Endothelial cell of coronary artery (primary cell): Measurements from ENCODE around the gene NETO2. TPM values are rescaled to one million over a fixed set of nuclear protein-coding genes. Genes with fewer than 3 reads are reported as not detected.

Experiments used
- total RNA-seq: library from RNA; depleted of rRNA; stranded (reverse); fragments of >200 nt; gene quantifications from 2 replicates; pipeline ENCODE4 v1.2.3, GENCODE V29; 2014

The NETO2 gene, protein sequence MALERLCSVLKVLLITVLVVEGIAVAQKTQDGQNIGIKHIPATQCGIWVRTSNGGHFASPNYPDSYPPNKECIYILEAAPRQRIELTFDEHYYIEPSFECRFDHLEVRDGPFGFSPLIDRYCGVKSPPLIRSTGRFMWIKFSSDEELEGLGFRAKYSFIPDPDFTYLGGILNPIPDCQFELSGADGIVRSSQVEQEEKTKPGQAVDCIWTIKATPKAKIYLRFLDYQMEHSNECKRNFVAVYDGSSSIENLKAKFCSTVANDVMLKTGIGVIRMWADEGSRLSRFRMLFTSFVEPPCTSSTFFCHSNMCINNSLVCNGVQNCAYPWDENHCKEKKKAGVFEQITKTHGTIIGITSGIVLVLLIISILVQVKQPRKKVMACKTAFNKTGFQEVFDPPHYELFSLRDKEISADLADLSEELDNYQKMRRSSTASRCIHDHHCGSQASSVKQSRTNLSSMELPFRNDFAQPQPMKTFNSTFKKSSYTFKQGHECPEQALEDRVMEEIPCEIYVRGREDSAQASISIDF
- 32.3 and 37.0 TPM in 2 replicates for total RNA-seq

DNA sequence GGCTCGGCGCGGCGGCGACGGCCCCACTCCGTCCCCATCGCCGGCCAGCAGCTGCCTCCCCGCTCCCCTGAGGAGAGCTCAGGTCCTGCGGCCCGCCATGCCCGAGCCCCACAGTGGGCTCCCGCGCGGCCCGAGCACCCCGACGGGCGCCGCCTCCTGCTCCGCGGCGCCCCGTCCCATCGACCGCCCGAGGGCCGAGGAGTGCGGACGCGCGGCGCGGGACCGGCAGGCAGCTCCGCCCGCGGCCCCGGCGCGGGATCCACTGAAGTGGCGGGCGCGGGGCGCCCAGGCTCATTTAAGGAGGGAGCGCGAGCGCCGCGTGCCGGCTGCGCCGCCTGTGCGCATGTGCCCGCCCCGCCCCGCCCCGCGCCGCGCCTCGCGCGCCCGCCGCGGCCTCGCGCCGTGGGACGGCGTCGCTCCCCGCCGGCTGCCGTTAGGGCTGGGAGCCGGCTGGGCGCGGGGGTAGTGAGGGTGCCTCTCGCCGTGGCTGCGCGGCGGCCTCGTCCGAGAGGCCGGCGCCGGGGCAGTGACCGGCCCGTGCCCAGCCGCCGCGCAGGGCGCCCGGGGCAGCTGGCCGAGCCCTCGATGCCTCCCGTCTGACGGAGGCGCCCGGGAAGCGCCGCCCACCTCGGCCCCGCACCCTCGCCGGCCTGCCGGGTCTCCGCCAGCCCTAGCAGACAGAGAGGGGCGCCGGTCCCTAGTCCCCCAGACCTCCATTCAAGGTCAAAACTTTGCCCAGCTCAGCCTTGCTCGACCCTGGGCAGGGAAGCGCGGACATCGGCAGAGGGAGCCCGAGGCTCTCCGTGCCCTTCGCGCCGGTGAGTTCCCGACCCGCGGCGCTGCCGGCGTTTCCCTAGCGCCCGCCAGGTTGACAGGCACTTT lies at the start of gene NETO2:
TSS of gene NETO2 (minus strand) at position 269 of the 882 bp plus-strand sequence. CDS start 333 bp downstream, outside the sequence.

Other genes starting within 250 kb of the NETO2 start
- 85.2 and 87.5 TPM in 2 replicates for gene DNAJA2, start 170.3 kb downstream of the NETO2 start, total RNA-seq